ENCODE measurements around the gene PDXK. TPM values are rescaled to one million over a fixed set of nuclear protein-coding genes. Genes with fewer than 3 reads are reported as not detected.
A peak's percentile ranks its signal among the peaks of the same experiment; 100 is the strongest.

The PDXK gene
- total and polyA plus RNA-seq, 5 experiments from 2014 or later, result 27.1 to 60.6 (median 36.0) TPM

GRCh38 chr21:43741423-43742096, 22.6 kb downstream of the PDXK start:
- Mint-ChIP-seq H3K27me3 (no peaks in the 10 kb centered on the region), H3K36me3 (peaks cover 0 to 28% (median 3%) of the 10 kb centered on the region in 3 donors), H3K9me3 (no peaks in the 10 kb centered on the region), H3K4me1 (peaks cover 0 to 7% (median 6%) of the 10 kb centered on the region in 4 donors), H3K27ac (no peak overlapping the region), H3K4me3 (no peak overlapping the region)
- POLR2A ChIA-PET, result no interaction called here
- DNase-seq (no peak), ATAC-seq (no peak)

GRCh38 chr21:43743947-43744346, 25.0 kb downstream of the PDXK start:
- Mint-ChIP-seq H3K36me3 (peaks cover 0 to 31% (median 4%) of the 10 kb centered on the region in 3 donors), H3K27ac (peak overlapping the region in 1 of 10 donors; percentile 82), H3K27me3 (no peaks in the 10 kb centered on the region), H3K4me1 (peaks cover 0 to 7% (median 6%) of the 10 kb centered on the region in 4 donors), H3K9me3 (no peaks in the 10 kb centered on the region), H3K4me3 (no peak overlapping the region)
- no peak for ATAC-seq
- DNase-seq, result no peak
- POLR2A ChIA-PET, result no interaction called here

- H3K27ac Mint-ChIP-seq, result no peak overlapping the region
- ATAC-seq, result no peak
- no peaks in the 10 kb centered on the region for H3K27me3 Mint-ChIP-seq
- H3K9me3 Mint-ChIP-seq, result no peaks in the 10 kb centered on the region
- peaks cover 0 to 12% (median 9%) of the 10 kb centered on the region in 4 donors for H3K4me1 Mint-ChIP-seq
- POLR2A ChIA-PET, result no interaction called here
- H3K36me3 Mint-ChIP-seq, result peaks cover 0 to 31% (median 4%) of the 10 kb centered on the region in 3 donors
- DNase-seq, result no peak
- H3K4me3 Mint-ChIP-seq, result no peak overlapping the region
These were observed 25.8 kb downstream of the PDXK start for GRCh38 chr21:43744725-43745124.

- H3K27ac Mint-ChIP-seq, result peak overlapping the region in 1 of 10 donors; percentile 56
- ATAC-seq, result no peak
- POLR2A ChIA-PET, result interaction anchor here (0.5 to 0.7 kb wide), 2 partner anchors 43 to 70 kb away, joined by 3 read pairs; no protein-coding TSS in a partner anchor
- H3K4me1 Mint-ChIP-seq, result peaks cover 0 to 10% (median 7%) of the 10 kb centered on the region in 4 donors
- H3K36me3 Mint-ChIP-seq, result peaks cover 0 to 38% (median 4%) of the 10 kb centered on the region in 3 donors
- H3K9me3 Mint-ChIP-seq, result no peaks in the 10 kb centered on the region
- DNase-seq, result no peak
- no peak overlapping the region for H3K4me3 Mint-ChIP-seq
- no peaks in the 10 kb centered on the region for H3K27me3 Mint-ChIP-seq
These were observed 27.0 kb downstream of the PDXK start for GRCh38 chr21:43745772-43746517.

GRCh38 chr21:43748622-43749021, 29.7 kb downstream of the PDXK start:
- Mint-ChIP-seq H3K4me1 (peaks cover 0 to 10% (median 6%) of the 10 kb centered on the region in 4 donors), H3K9me3 (no peaks in the 10 kb centered on the region), H3K27ac (no peak overlapping the region), H3K36me3 (peaks cover 0 to 45% (median 5%) of the 10 kb centered on the region in 3 donors), H3K4me3 (no peak overlapping the region), H3K27me3 (no peaks in the 10 kb centered on the region)
- DNase-seq (no peak), ATAC-seq (no peak)
- POLR2A ChIA-PET, result interaction anchor here (0.6 kb wide), 1 partner anchor 37 kb away, joined by 3 read pairs; no protein-coding TSS in a partner anchor

- no peak overlapping the region for H3K4me3 Mint-ChIP-seq
- no peaks in the 10 kb centered on the region for H3K9me3 Mint-ChIP-seq
- ATAC-seq (peak; percentile 23 to 59), DNase-seq (peak in 1 of 10 donors; percentile 16)
- H3K4me1 Mint-ChIP-seq, result peaks cover 0 to 8% (median 6%) of the 10 kb centered on the region in 4 donors
- peak overlapping the region in 4 of 10 donors; percentile 24 to 70 (median 44) for H3K27ac Mint-ChIP-seq
- POLR2A ChIA-PET, result no interaction called here
- H3K36me3 Mint-ChIP-seq, result peaks cover 0 to 47% (median 8%) of the 10 kb centered on the region in 3 donors
- no peaks in the 10 kb centered on the region for H3K27me3 Mint-ChIP-seq
These were observed 30.8 kb downstream of the PDXK start for GRCh38 chr21:43749651-43750262.

- Mint-ChIP-seq H3K4me1 (peaks cover 0 to 8% (median 5%) of the 10 kb centered on the region in 4 donors), H3K27ac (peak overlapping the region in 4 of 10 donors; percentile 28 to 85 (median 64))
- POLR2A ChIA-PET, result no interaction called here
These were observed 31.6 kb downstream of the PDXK start for GRCh38 chr21:43750339-43751033.

GRCh38 chr21:43751955-43752591, 33.1 kb downstream of the PDXK start:
- POLR2A ChIA-PET, result no interaction called here
- ATAC-seq (no peak), DNase-seq (no peak)
- Mint-ChIP-seq H3K4me1 (peaks cover 0 to 8% (median 5%) of the 10 kb centered on the region in 4 donors), H3K27me3 (no peaks in the 10 kb centered on the region), H3K36me3 (peaks cover 0 to 40% (median 4%) of the 10 kb centered on the region in 3 donors), H3K27ac (no peak overlapping the region), H3K9me3 (no peaks in the 10 kb centered on the region), H3K4me3 (no peak overlapping the region)

More at GRCh38 chr21:43750339-43751033, 31.6 kb downstream of the PDXK start:
- DNase-seq, result no peak
- peaks cover 0 to 43% (median 8%) of the 10 kb centered on the region in 3 donors for H3K36me3 Mint-ChIP-seq
- peak overlapping the region in 1 of 10 donors; percentile 8 for H3K4me3 Mint-ChIP-seq
- ATAC-seq, result no peak
- no peaks in the 10 kb centered on the region for H3K9me3 Mint-ChIP-seq
- no peaks in the 10 kb centered on the region for H3K27me3 Mint-ChIP-seq

GRCh38 chr21:43752758-43753438, 34.0 kb downstream of the PDXK start:
- H3K4me1 Mint-ChIP-seq, result peaks cover 0 to 8% (median 5%) of the 10 kb centered on the region in 4 donors
- no peaks in the 10 kb centered on the region for H3K27me3 Mint-ChIP-seq
- no peak overlapping the region for H3K4me3 Mint-ChIP-seq
- H3K9me3 Mint-ChIP-seq, result no peaks in the 10 kb centered on the region
- POLR2A ChIA-PET, result no interaction called here
- H3K27ac Mint-ChIP-seq, result no peak overlapping the region
- ATAC-seq (no peak), DNase-seq (no peak)
- H3K36me3 Mint-ChIP-seq, result peaks cover 0 to 36% (median 4%) of the 10 kb centered on the region in 3 donors

- no peaks in the 10 kb centered on the region for H3K27me3 Mint-ChIP-seq
- H3K4me3 Mint-ChIP-seq, result no peak overlapping the region
- peaks cover 0 to 8% (median 5%) of the 10 kb centered on the region in 4 donors for H3K4me1 Mint-ChIP-seq
- ATAC-seq (no peak), DNase-seq (no peak)
- POLR2A ChIA-PET, result no interaction called here
- peak overlapping the region in 1 of 10 donors; percentile 74 for H3K27ac Mint-ChIP-seq
- no peaks in the 10 kb centered on the region for H3K9me3 Mint-ChIP-seq
- H3K36me3 Mint-ChIP-seq, result peaks cover 0 to 36% (median 4%) of the 10 kb centered on the region in 3 donors
These were observed 34.5 kb downstream of the PDXK start for GRCh38 chr21:43753439-43753799.

- POLR2A ChIA-PET, result no interaction called here
- no peak for ATAC-seq
- peaks cover 0 to 3% (median 1%) of the 10 kb centered on the region in 4 donors for H3K4me1 Mint-ChIP-seq
- H3K4me3 Mint-ChIP-seq, result no peak overlapping the region
- H3K36me3 Mint-ChIP-seq, result peaks cover 0 to 37% (median 4%) of the 10 kb centered on the region in 3 donors
- no peaks in the 10 kb centered on the region for H3K9me3 Mint-ChIP-seq
- H3K27me3 Mint-ChIP-seq, result no peaks in the 10 kb centered on the region
- H3K27ac Mint-ChIP-seq, result no peak overlapping the region
- no peak for DNase-seq
These were observed 36.2 kb downstream of the PDXK start for GRCh38 chr21:43754948-43755781.

Data from naive thymus-derived CD8-positive, alpha-beta T cell (primary cell).